Upper lobe of right lung (tissue), 1 donor: ENCODE data around the gene FGGY. TPM values are rescaled to one million over a fixed set of nuclear protein-coding genes. Genes with fewer than 3 reads are reported as not detected.
"Not testable (repeated sequence)": the region's sequence is repeated elsewhere in the genome, so short reads cannot be mapped to it uniquely, and the experiment has no call there.

Experiments used
- ATAC-seq: fragments of 200-7000 bp; cut with Tn5 transposase; one replicate; pipeline ENCODE4 v1.9.1; 2020; ENCODE audit warnings: mild to moderate bottlenecking, moderate library complexity
- DNase-seq: peaks from one replicate; pipeline ENCODE4 v3.0.0-alpha.2; 2020
- H3K27ac ChIP-seq: fragments of 200-600 bp; one replicate; pipeline ENCODE4 v1.8.0; 2022
- H3K27me3 ChIP-seq: fragments of 200-600 bp; one replicate; pipeline ENCODE4 v1.8.0; 2022; ENCODE audit warnings: mild to moderate bottlenecking
- H3K36me3 ChIP-seq: fragments of 200-600 bp; one replicate; pipeline ENCODE4 v1.8.0; 2022
- H3K4me1 ChIP-seq: fragments of 200-600 bp; one replicate; pipeline ENCODE4 v1.8.0; 2022
- H3K4me3 ChIP-seq: fragments of 200-600 bp; one replicate; pipeline ENCODE4 v1.8.0; 2022; ENCODE audit warnings: mild to moderate bottlenecking
- H3K9me3 ChIP-seq: fragments of 200-600 bp; one replicate; pipeline ENCODE4 v1.8.0; 2022
- intact Hi-C: fragments of 100-400 bp; cut with DNase I; formaldehyde crosslinking; loops from one replicate; pipeline ENCODE4 v1.11.0; 2022
- total RNA-seq: library from RNA; stranded (reverse); fragmentation: NEBNext Ultra II Directional; extraction: Animal tissue kit (Norgen Biotek cat#: 25700); gene quantifications from one replicate; pipeline ENCODE4 v1.2.1, GENCODE V29; 2021
- TF ChIP-seq, protein P1 (sequence below): fragments of 200-600 bp; IDR thresholded peaks from one replicate; pipeline ENCODE4 v1.8.0; 2022; ENCODE audit warnings: antibody characterized with exemption
- donor health status: DM: no; HTN: yes; CAD: no; lungs with severe emphysema.

The FGGY gene
- total RNA-seq, 1 donor from 2014 or later, result 39.2 TPM

DNA sequence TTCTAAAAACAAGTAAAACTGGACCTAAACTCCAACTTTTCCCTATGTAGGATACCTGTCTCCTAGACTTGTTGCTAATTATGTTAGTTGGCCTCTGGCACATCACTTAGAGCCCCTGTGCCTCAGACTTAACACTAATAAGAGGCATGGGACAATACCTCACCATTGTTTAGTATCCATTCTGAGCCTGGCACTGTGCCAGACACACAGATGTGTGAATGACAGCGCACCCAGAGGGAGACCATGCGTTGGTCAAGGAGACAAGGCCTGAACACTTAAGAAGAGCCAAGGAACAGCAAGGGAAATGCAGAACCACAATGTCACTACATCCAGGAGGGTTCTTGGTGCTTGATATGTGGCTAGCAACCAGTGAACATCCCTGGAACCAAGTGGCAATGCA, 189.1 kb downstream of the FGGY start:
- no peaks in the 10 kb centered on the region for H3K36me3 ChIP-seq
- H3K27me3 ChIP-seq, result no peaks in the 10 kb centered on the region
- no peaks in the 10 kb centered on the region for H3K9me3 ChIP-seq
- no peaks in the 10 kb centered on the region for H3K4me1 ChIP-seq
- TF ChIP-seq, protein P1, sequence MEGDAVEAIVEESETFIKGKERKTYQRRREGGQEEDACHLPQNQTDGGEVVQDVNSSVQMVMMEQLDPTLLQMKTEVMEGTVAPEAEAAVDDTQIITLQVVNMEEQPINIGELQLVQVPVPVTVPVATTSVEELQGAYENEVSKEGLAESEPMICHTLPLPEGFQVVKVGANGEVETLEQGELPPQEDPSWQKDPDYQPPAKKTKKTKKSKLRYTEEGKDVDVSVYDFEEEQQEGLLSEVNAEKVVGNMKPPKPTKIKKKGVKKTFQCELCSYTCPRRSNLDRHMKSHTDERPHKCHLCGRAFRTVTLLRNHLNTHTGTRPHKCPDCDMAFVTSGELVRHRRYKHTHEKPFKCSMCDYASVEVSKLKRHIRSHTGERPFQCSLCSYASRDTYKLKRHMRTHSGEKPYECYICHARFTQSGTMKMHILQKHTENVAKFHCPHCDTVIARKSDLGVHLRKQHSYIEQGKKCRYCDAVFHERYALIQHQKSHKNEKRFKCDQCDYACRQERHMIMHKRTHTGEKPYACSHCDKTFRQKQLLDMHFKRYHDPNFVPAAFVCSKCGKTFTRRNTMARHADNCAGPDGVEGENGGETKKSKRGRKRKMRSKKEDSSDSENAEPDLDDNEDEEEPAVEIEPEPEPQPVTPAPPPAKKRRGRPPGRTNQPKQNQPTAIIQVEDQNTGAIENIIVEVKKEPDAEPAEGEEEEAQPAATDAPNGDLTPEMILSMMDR, result no peak
- DNase-seq (no peak), ATAC-seq (no peak)
- H3K4me3 ChIP-seq, result no peak overlapping the region
- intact Hi-C loops, result no loop called here
- no peak overlapping the region for H3K27ac ChIP-seq

- no peak overlapping the region for H3K27ac ChIP-seq
- no peak overlapping the region for H3K4me3 ChIP-seq
- no peak for ATAC-seq
- intact Hi-C loops, result no loop called here
- no peaks in the 10 kb centered on the region for H3K4me1 ChIP-seq
- DNase-seq, result no peak
- no peaks in the 10 kb centered on the region for H3K36me3 ChIP-seq
- TF ChIP-seq, protein P1, result no peak
- no peaks in the 10 kb centered on the region for H3K27me3 ChIP-seq
- no peaks in the 10 kb centered on the region for H3K9me3 ChIP-seq
Measured at GRCh38 chr1:59486615-59487014, 189.7 kb downstream of the FGGY start.

GRCh38 chr1:59487335-59488031, 190.6 kb downstream of the FGGY start:
- Histone ChIP-seq H3K27me3 (no peaks in the 10 kb centered on the region), H3K4me3 (no peak overlapping the region), H3K9me3 (no peaks in the 10 kb centered on the region), H3K36me3 (no peaks in the 10 kb centered on the region), H3K27ac (no peak overlapping the region), H3K4me1 (no peaks in the 10 kb centered on the region)
- ATAC-seq (no peak), DNase-seq (no peak)
- intact Hi-C loops, result no loop called here
- TF ChIP-seq, protein P1, result no peak

DNA sequence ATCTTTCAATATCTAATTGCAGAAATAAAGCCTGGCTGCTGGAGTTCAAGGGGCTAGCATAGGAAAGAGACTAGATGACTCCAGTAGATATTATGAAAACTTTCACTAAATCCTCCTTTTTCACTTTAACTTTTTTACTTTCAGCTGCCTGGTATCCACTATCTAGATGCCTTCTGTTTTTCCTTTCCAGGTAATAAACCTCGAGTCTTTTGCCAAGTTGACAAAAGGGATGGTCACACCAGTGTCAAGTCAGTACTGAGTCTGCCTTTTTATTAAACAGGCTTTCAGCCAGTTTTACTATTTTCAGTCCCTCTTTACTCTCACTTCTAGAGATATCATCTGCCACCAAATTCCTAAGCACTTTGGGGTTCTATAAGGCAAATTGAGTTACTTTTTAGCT, 195.6 kb downstream of the FGGY start:
- TF ChIP-seq, protein P1, result no peak
- H3K4me1 ChIP-seq, result no peaks in the 10 kb centered on the region
- intact Hi-C loops, result no loop called here
- H3K27me3 ChIP-seq, result no peaks in the 10 kb centered on the region
- DNase-seq (no peak), ATAC-seq (no peak)
- H3K36me3 ChIP-seq, result no peaks in the 10 kb centered on the region
- no peaks in the 10 kb centered on the region for H3K9me3 ChIP-seq
- H3K27ac ChIP-seq, result no peak overlapping the region
- H3K4me3 ChIP-seq, result no peak overlapping the region

DNA sequence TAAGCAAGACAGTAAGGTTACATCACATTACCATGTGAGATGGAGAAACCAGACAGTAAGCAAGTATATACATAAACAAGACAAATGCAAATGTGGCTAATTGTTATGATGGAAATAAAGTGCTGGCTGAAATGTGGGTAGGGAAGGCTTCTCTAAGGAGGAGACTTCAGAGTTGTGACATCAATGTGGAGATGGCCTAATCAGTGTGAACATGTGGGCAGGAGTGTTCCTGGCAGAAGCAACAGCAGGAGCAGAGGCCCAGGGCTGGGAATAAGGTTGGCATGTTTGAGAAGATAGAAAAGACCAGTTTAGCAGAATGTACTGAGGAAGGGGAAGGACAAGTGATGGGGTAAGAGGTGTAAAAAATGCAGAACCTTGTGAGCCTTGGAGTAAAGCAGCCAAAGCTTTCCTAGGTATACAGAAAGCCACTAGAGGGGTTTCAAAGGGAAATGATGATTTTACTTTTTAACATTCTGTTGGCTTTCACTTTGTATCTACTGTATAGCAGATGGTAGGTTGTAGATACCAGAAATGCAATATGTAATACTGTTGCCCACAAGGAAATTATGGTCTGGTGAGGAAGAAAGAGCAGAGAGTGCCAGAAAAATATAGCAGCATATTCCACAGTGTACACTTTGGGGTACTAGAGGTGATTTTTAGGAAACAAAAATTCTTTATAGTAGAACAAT, 197.4 kb downstream of the FGGY start:
- peak; percentile 69 for ATAC-seq
- Histone ChIP-seq H3K36me3 (no peaks in the 10 kb centered on the region), H3K27ac (no peak overlapping the region), H3K4me1 (peaks cover 5% of the 10 kb centered on the region), H3K27me3 (no peaks in the 10 kb centered on the region), H3K9me3 (no peaks in the 10 kb centered on the region), H3K4me3 (no peak overlapping the region)
- TF ChIP-seq, protein P1, result no peak
- no peak for DNase-seq
- intact Hi-C loops, result no loop called here

DNA sequence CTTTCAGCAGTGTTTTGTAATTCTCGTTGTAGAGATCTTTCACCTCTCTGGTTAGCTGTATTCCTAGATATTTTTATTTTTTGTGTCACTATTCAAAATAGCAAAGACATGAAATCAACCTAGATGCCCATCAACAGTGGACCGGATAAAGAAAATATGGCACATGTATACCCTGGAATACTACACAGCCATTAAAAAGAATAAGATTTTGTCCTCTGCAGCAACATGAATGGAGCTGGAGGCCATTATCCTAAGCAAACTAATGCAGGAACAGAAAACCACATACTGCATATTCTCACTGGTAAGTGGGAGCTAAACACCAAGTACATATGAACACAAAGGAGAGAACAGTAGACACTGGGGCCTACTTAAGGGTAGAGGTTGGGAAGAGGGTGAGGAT, 199.3 kb downstream of the FGGY start:
- DNase-seq, H3K9me3 ChIP-seq, H3K27me3 ChIP-seq, ATAC-seq, H3K27ac ChIP-seq, H3K4me3 ChIP-seq, H3K4me1 ChIP-seq, intact Hi-C loops, H3K36me3 ChIP-seq: not testable (repeated sequence)
